Measurements from ENCODE around the gene KXD1.

- TF ChIP-seq CTCF (IDR thresholded peaks at IDR 0.05) (no peak), POLR2A (IDR thresholded peaks at IDR 0.05) (no peak)
These were observed 47.5 kb downstream of the KXD1 start for GRCh38 chr19:18605196-18605545.

All from sigmoid colon (tissue), 3 donors.